Peyer's patch (tissue), 4 donors: ENCODE data around the gene INAFM2. TPM values are rescaled to one million over a fixed set of nuclear protein-coding genes. Genes with fewer than 3 reads are reported as not detected.
A peak's percentile ranks its signal among the peaks of the same experiment; 100 is the strongest.

Experiments
- DNase-seq, 3 donors: peaks; one replicate each; pipeline ENCODE4 v3.0.0-alpha.2; 2017 to 2019
- H3K27ac ChIP-seq, 4 donors: fragments of 200-600 bp; sonication (generic); one replicate each; pipeline ENCODE4 v1.5.1; 2016 to 2019
- H3K27me3 ChIP-seq, 2 donors: fragments of 200-600 bp; sonication (generic); one replicate each; pipeline ENCODE4 v1.5.1; 2019
- H3K36me3 ChIP-seq, 3 donors: fragments of 200-600 bp; sonication (generic); one replicate each; pipeline ENCODE4 v1.5.1; 2016 to 2019
- H3K4me1 ChIP-seq, 4 donors: fragments of 200-600 bp; sonication (generic); one replicate each; pipeline ENCODE4 v1.5.1; 2016 to 2019
- H3K4me3 ChIP-seq, 4 donors: fragments of 200-600 bp; sonication (generic); 1 replicate in 3 of 4; 2 replicates in 1 of 4; pipeline ENCODE4 v1.5.1; 2016 to 2019; ENCODE audit warnings: mild to moderate bottlenecking in 1 of 4
- H3K9me3 ChIP-seq, 4 donors: fragments of 200-600 bp; sonication (generic); one replicate each; pipeline ENCODE4 v1.5.1; 2016 to 2019; ENCODE audit warnings: mild to moderate bottlenecking in 1 of 4
- POLR2A ChIP-seq, 2 donors: fragments of 450-650 bp; IDR thresholded peaks; one replicate each; pipeline ENCODE4 v1.5.1; 2017; ENCODE audit warnings: antibody characterized with exemption in 2 of 2, mild to moderate bottlenecking in 2 of 2, moderate library complexity in 2 of 2
- total RNA-seq, 4 donors: library from RNA; depleted of rRNA; stranded (reverse); fragments of >200 nt; gene quantifications; one replicate each; pipeline ENCODE4 v1.1.0, GENCODE V29; 2016
- TF ChIP-seq, protein P1 (sequence below), 6 experiments: fragments of 450-650 bp in 4 of 6; fragments of 200-600 bp in 2 of 6; sonication (generic) in 1 of 6; IDR thresholded peaks; one replicate each; pipeline ENCODE4 v1.5.1; 2017 to 2019; ENCODE audit warnings: antibody characterized with exemption in 6 of 6, mild to moderate bottlenecking in 3 of 6, moderate library complexity in 1 of 6

INAFM2 gene
- total RNA-seq, 4 donors from 2014 or later: 6.2 to 10.7 (median 8.9) TPM

DNA sequence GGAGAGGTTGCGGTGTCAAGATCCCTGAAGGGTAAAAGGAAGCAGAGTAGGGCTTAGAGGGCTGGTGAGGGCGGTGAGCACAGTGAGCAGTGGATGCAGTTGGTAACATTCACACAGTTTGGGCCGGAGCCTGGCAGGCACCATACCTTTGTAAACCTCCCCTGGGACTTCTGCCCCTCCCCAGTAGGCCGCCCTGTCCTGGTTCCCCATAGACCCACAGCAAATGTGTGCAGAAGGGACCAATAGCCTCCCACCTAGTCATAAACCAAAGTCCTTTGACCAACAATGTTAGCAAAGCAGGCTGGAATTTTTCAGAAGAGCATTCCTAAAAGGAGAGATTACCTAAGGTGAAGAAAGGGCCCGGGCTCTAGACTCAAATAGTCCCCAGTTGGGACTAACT is 25.7 kb downstream of the INAFM2 start:
- H3K27ac ChIP-seq: peak overlapping the region in 3 of 4 donors; percentile 89 to 99 (median 96)
- H3K27me3 ChIP-seq: no peaks in the 10 kb centered on the region
- peak in 2 of 3 donors; percentile 76 to 78 for DNase-seq
- no peaks in the 10 kb centered on the region for H3K9me3 ChIP-seq
- H3K4me3 ChIP-seq: peak overlapping the region in 2 of 4 donors; percentile 17 to 67
- TF ChIP-seq, protein P1, sequence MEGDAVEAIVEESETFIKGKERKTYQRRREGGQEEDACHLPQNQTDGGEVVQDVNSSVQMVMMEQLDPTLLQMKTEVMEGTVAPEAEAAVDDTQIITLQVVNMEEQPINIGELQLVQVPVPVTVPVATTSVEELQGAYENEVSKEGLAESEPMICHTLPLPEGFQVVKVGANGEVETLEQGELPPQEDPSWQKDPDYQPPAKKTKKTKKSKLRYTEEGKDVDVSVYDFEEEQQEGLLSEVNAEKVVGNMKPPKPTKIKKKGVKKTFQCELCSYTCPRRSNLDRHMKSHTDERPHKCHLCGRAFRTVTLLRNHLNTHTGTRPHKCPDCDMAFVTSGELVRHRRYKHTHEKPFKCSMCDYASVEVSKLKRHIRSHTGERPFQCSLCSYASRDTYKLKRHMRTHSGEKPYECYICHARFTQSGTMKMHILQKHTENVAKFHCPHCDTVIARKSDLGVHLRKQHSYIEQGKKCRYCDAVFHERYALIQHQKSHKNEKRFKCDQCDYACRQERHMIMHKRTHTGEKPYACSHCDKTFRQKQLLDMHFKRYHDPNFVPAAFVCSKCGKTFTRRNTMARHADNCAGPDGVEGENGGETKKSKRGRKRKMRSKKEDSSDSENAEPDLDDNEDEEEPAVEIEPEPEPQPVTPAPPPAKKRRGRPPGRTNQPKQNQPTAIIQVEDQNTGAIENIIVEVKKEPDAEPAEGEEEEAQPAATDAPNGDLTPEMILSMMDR (IDR thresholded peaks at IDR 0.05): no peak
- TF ChIP-seq POLR2A (IDR thresholded peaks at IDR 0.05): peak; percentile 27 to 79
- peaks cover 0 to 14% (median 0%) of the 10 kb centered on the region in 3 donors for H3K36me3 ChIP-seq
- peaks cover 0 to 37% (median 6%) of the 10 kb centered on the region in 4 donors for H3K4me1 ChIP-seq

DNA sequence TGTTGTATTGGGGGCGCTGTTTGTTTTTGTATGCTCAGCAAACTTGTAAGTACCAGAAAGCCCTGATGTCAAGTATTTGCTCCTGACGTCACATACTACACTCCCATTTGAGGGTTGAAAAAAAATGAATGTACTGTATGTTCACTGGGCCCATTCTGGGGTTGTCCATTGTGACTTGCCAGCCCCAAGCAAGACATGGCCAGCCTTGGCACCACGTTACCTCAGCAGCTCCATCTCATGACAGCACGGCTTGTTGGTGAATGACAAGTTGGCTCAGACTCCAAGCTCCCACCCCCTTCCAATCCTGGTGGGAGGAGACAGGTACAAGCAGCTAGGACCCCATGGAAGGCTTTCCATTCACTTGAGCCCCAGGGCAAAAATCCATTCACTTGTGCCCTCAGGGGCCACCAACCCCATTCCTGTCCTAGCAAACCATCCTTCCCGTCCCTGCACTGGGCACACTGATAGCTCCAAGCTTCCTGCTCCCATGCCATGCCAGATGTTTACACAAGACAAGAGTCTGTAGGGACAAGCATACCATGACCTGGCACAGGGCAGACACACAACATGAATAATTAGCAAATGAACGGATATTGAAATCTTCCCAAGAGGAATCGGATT is 28.9 kb downstream of the INAFM2 start:
- peaks cover 0 to 32% (median 0%) of the 10 kb centered on the region in 3 donors for H3K36me3 ChIP-seq
- H3K4me3 ChIP-seq: peak overlapping the region in 3 of 4 donors; percentile 42 to 67 (median 63)
- no peaks in the 10 kb centered on the region for H3K9me3 ChIP-seq
- no peaks in the 10 kb centered on the region for H3K27me3 ChIP-seq
- peak overlapping the region in 3 of 4 donors; percentile 84 to 99 (median 96) for H3K27ac ChIP-seq
- peak in 1 of 2 donors; percentile 22 for TF ChIP-seq POLR2A (IDR thresholded peaks at IDR 0.05)
- TF ChIP-seq, protein P1 (IDR thresholded peaks at IDR 0.05): no peak
- peaks cover 0 to 18% (median 3%) of the 10 kb centered on the region in 4 donors for H3K4me1 ChIP-seq
- peak in 1 of 3 donors; percentile 61 for DNase-seq

GRCh38 chr15:40353697-40354096 is 30.2 kb downstream of the INAFM2 start:
- Histone ChIP-seq H3K9me3 (no peaks in the 10 kb centered on the region), H3K27me3 (no peaks in the 10 kb centered on the region), H3K4me3 (peak overlapping the region in 2 of 4 donors; percentile 63 to 67), H3K36me3 (peaks cover 0 to 32% (median 0%) of the 10 kb centered on the region in 3 donors), H3K4me1 (peaks cover under 1 to 21% (median 4%) of the 10 kb centered on the region in 4 donors), H3K27ac (peak overlapping the region in 3 of 4 donors; percentile 84 to 99 (median 96))
- TF ChIP-seq, protein P1 (IDR thresholded peaks at IDR 0.05): no peak
- TF ChIP-seq POLR2A (IDR thresholded peaks at IDR 0.05): peak; percentile 80 to 91
- DNase-seq: peak in 2 of 3 donors; percentile 88 to 90

DNA sequence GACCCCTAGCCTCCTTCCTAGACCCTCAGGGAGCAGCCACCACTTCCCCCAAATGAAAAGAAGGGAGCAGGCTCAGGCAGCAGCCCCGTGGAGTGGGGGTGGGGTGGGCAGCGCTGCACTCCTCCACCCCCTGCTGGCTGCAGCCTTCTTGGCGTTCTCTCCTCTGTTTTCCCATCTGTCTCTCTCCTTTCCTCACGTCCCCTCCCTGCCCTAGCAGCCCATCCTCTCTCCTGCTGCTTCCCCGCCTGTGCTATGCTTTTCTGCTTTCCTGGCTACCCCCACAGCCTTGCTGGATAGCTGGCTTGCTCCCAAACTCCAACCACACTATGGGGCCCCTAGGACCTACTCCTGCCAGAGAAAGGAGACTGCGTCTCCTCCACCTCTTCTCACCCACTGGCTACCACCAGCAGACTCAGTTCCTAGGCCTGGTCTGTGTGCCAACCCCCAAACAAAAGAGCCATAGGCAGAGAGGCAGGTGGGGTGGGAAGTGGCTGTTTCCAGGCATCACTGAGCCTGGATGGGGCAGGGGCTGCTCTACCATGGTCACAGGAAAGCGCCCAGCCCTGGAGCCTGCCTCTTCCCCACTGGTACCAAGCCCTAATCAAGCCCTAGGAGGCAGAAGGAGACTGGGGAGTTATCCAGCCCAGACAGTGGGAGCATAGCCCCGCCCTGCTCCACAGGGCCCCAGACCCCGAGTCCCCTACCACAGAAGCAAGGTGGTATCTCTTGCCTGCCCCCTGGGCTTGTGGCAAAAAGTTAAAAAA is 31.1 kb downstream of the INAFM2 start:
- no peaks in the 10 kb centered on the region for H3K9me3 ChIP-seq
- H3K36me3 ChIP-seq: peaks cover 0 to 32% (median 0%) of the 10 kb centered on the region in 3 donors
- H3K4me1 ChIP-seq: peaks cover 0 to 23% (median 4%) of the 10 kb centered on the region in 4 donors
- no peaks in the 10 kb centered on the region for H3K27me3 ChIP-seq
- TF ChIP-seq, protein P1 (IDR thresholded peaks at IDR 0.05): peak in 3 of 6 experiments; percentile 25 to 39 (median 38)
- no peak for TF ChIP-seq POLR2A (IDR thresholded peaks at IDR 0.05)
- peak overlapping the region in 2 of 4 donors; percentile 63 to 67 for H3K4me3 ChIP-seq
- DNase-seq: peak in 1 of 3 donors; percentile 53
- H3K27ac ChIP-seq: peak overlapping the region in 3 of 4 donors; percentile 8 to 99 (median 96)

GRCh38 chr15:40355976-40356585 is 32.6 kb downstream of the INAFM2 start:
- Histone ChIP-seq H3K9me3 (no peaks in the 10 kb centered on the region), H3K27ac (peak overlapping the region in 2 of 4 donors; percentile 96 to 99), H3K4me3 (peak overlapping the region in 1 of 4 donors; percentile 67), H3K27me3 (no peaks in the 10 kb centered on the region), H3K4me1 (peaks cover 0 to 18% (median 4%) of the 10 kb centered on the region in 4 donors), H3K36me3 (peaks cover 0 to 32% (median 0%) of the 10 kb centered on the region in 3 donors)
- no peak for DNase-seq
- TF ChIP-seq, protein P1 (IDR thresholded peaks at IDR 0.05): no peak
- no peak for TF ChIP-seq POLR2A (IDR thresholded peaks at IDR 0.05)
